ENCODE results near the gene CCSER1. TPM values are rescaled to one million over a fixed set of nuclear protein-coding genes. Genes with fewer than 3 reads are reported as not detected.

Gene CCSER1
- total and polyA plus RNA-seq, 2 experiments from 2014 or later: 5.2 to 23.4 TPM

DNA sequence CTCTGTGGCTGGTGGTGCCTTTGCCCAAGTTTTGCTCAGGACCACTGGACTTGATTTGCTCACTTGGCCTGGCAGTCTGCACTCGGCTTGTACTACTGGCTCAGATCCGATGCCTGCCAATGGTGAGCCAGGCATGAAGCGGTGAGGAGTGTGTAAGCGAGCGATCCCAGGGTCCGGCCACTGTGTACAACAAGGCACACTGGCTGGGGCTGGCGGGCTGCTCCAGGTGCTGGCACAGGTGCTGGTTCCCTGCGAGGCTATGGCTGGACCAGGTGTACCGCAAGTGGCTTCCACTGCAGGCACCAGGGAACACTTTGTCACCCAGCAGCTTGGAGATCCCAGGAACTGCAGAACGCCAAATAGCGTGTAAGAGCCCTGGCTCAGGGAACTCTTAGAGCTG lies 329.7 kb downstream of the CCSER1 start:
- TF ChIP-seq EZH2phosphoT487 (IDR thresholded peaks at IDR 0.05; ENCODE audit: low read depth, severe bottlenecking, unreplicated experiment): no peak
- TF ChIP-seq, protein P1, sequence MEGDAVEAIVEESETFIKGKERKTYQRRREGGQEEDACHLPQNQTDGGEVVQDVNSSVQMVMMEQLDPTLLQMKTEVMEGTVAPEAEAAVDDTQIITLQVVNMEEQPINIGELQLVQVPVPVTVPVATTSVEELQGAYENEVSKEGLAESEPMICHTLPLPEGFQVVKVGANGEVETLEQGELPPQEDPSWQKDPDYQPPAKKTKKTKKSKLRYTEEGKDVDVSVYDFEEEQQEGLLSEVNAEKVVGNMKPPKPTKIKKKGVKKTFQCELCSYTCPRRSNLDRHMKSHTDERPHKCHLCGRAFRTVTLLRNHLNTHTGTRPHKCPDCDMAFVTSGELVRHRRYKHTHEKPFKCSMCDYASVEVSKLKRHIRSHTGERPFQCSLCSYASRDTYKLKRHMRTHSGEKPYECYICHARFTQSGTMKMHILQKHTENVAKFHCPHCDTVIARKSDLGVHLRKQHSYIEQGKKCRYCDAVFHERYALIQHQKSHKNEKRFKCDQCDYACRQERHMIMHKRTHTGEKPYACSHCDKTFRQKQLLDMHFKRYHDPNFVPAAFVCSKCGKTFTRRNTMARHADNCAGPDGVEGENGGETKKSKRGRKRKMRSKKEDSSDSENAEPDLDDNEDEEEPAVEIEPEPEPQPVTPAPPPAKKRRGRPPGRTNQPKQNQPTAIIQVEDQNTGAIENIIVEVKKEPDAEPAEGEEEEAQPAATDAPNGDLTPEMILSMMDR (IDR thresholded peaks at IDR 0.05; ENCODE audit: poor library complexity): no peak
- TF ChIP-seq EZH2 (IDR thresholded peaks at IDR 0.05; ENCODE audit: borderline replicate concordance): no peak
- H3K27me3 ChIP-seq: no peaks in the 10 kb centered on the region
- no peaks in the 10 kb centered on the region for H3K79me2 ChIP-seq
- no peak overlapping the region for H3K4me2 ChIP-seq
- no peak overlapping the region for H3K27ac ChIP-seq
- H3K9me2 ChIP-seq (replicated peaks; ENCODE audit: insufficient read depth): no peaks in the 10 kb centered on the region
- no peak for DNase-seq (ENCODE audit: low spot score)
- H2AFZ ChIP-seq: no peak overlapping the region
- WGBS (ENCODE audit: low lambda C conversion rate, missing lambda C conversion rate): 99% methylated on average over 11 of the region's 11 CpGs
- no peaks in the 10 kb centered on the region for H3K36me3 ChIP-seq (replicated peaks; ENCODE audit: insufficient read depth, low read depth)
- no peaks in the 10 kb centered on the region for H3K9me3 ChIP-seq (ENCODE audit: low read depth)
- no peaks in the 10 kb centered on the region for H3K4me1 ChIP-seq (ENCODE audit: insufficient read depth)
- H3K4me3 ChIP-seq: no peak overlapping the region
- H4K20me1 ChIP-seq (ENCODE audit: insufficient read depth, poor library complexity, severe bottlenecking): no peaks in the 10 kb centered on the region

DNA sequence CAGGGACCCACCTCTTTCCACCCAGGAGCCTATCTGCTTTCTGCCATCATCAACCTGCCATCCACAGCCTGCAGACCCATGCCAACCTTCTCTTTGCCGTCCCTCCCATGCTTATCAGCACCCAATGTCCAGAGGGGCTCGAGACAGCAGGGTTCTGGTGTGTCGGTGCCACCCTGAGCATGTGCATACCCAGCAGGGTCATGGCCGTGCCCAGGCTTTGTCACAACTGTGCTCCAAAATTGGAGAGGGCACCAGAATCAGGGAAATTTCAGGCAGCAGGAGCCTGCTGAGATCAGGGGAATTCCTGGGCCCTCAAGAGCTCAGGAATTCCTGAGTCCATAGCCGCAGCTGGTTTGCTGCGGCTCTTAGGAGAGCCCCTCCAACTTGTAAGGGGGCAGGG lies 330.6 kb downstream of the CCSER1 start:
- 93% methylated on average over 6 of the region's 6 CpGs for WGBS (ENCODE audit: low lambda C conversion rate, missing lambda C conversion rate)
- TF ChIP-seq EZH2phosphoT487 (IDR thresholded peaks at IDR 0.05; ENCODE audit: low read depth, severe bottlenecking, unreplicated experiment) (no peak), EZH2 (IDR thresholded peaks at IDR 0.05; ENCODE audit: borderline replicate concordance) (no peak)
- TF ChIP-seq, protein P1 (IDR thresholded peaks at IDR 0.05; ENCODE audit: poor library complexity): no peak
- Histone ChIP-seq H3K36me3 (replicated peaks; ENCODE audit: insufficient read depth, low read depth) (no peaks in the 10 kb centered on the region), H3K9me3 (ENCODE audit: low read depth) (no peaks in the 10 kb centered on the region), H3K4me1 (ENCODE audit: insufficient read depth) (no peaks in the 10 kb centered on the region), H4K20me1 (ENCODE audit: insufficient read depth, poor library complexity, severe bottlenecking) (no peaks in the 10 kb centered on the region), H3K4me3 (no peak overlapping the region), H3K27me3 (no peaks in the 10 kb centered on the region), H3K79me2 (no peaks in the 10 kb centered on the region), H3K27ac (no peak overlapping the region), H3K9me2 (replicated peaks; ENCODE audit: insufficient read depth) (no peaks in the 10 kb centered on the region), H2AFZ (no peak overlapping the region), H3K4me2 (no peak overlapping the region)
- no peak for DNase-seq (ENCODE audit: low spot score)

DNA sequence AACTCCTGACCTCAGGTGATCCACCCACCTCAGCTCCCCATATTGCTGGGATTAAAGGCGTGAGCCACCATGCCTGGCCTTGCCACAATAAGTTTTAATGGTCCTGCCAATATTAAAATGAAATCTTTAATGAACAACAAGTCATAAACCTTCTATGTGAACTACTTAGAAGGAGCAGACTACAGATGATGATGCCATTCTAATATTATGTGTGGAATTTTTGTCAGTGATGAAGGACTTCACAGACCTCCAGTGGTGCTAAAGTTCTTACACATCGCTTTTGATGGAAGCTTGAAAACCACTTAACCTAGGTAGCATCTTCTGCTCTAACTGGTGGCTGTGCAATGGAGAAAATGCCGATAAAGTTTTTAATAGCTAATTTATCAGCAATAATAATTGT lies 331.4 kb downstream of the CCSER1 start:
- Histone ChIP-seq H4K20me1 (ENCODE audit: insufficient read depth, poor library complexity, severe bottlenecking) (no peaks in the 10 kb centered on the region), H3K9me3 (ENCODE audit: low read depth) (no peaks in the 10 kb centered on the region)

More for the DNA sequence above, 331.4 kb downstream of the CCSER1 start:
- Histone ChIP-seq H2AFZ (no peak overlapping the region), H3K4me2 (no peak overlapping the region), H3K27ac (no peak overlapping the region), H3K79me2 (no peaks in the 10 kb centered on the region), H3K4me1 (ENCODE audit: insufficient read depth) (no peaks in the 10 kb centered on the region), H3K9me2 (replicated peaks; ENCODE audit: insufficient read depth) (no peaks in the 10 kb centered on the region), H3K36me3 (replicated peaks; ENCODE audit: insufficient read depth, low read depth) (no peaks in the 10 kb centered on the region), H3K4me3 (no peak overlapping the region), H3K27me3 (no peaks in the 10 kb centered on the region)
- no peak for DNase-seq (ENCODE audit: low spot score)
- WGBS (ENCODE audit: low lambda C conversion rate, missing lambda C conversion rate): 96% methylated on average over 3 of the region's 3 CpGs
- TF ChIP-seq EZH2phosphoT487 (IDR thresholded peaks at IDR 0.05; ENCODE audit: low read depth, severe bottlenecking, unreplicated experiment) (no peak), EZH2 (IDR thresholded peaks at IDR 0.05; ENCODE audit: borderline replicate concordance) (no peak)
- TF ChIP-seq, protein P1 (IDR thresholded peaks at IDR 0.05; ENCODE audit: poor library complexity): no peak

All from hepatocyte (in vitro differentiated cells).